CD8-positive, alpha-beta memory T cell (primary cell): ENCODE results near the gene VPS39. TPM values are rescaled to one million over a fixed set of nuclear protein-coding genes. Genes with fewer than 3 reads are reported as not detected.

Source experiments
- CTCF ChIA-PET: fragments of 350-600 bp; sonication (Branson Sonifier 250); formaldehyde crosslinking; loops from one replicate; lab custom pipeline; 2021; ENCODE audit warnings: antibody characterized with exemption; lab: Charles Lee
- POLR2A ChIA-PET: fragments of 350-600 bp; sonication (Branson Sonifier 250); formaldehyde crosslinking; loops from one replicate; lab custom pipeline; 2021; ENCODE audit warnings: antibody characterized with exemption; lab: Charles Lee
- DNase-seq, 5 donors: peaks; one replicate each; pipeline versions ENCODE4 v3.0.0 to v3.0.0-alpha.2; 2020 to 2022; ENCODE audit warnings: mixed read lengths in 1 of 5
- H3K27ac ChIP-seq: one replicate; pipeline ENCODE4 v1.7.0; 2013; ENCODE audit warnings: low read depth, mild to moderate bottlenecking, low read length, moderate library complexity
- H3K27me3 ChIP-seq: 2 replicates; pipeline ENCODE4 v1.7.0; 2013; ENCODE audit warnings: low read length, mild to moderate bottlenecking; ENCODE audit not compliant: insufficient read depth, poor library complexity, severe bottlenecking
- H3K36me3 ChIP-seq: 2 replicates; pipeline ENCODE4 v1.7.0; 2013; ENCODE audit warnings: mild to moderate bottlenecking, low read length, moderate library complexity; ENCODE audit not compliant: insufficient read depth
- H3K4me1 ChIP-seq: 2 replicates; pipeline ENCODE4 v1.7.0; 2013; ENCODE audit warnings: mild to moderate bottlenecking, low read length, moderate library complexity; ENCODE audit not compliant: insufficient read depth
- H3K4me3 ChIP-seq: 2 replicates; pipeline ENCODE4 v1.7.0; 2013; ENCODE audit warnings: mild to moderate bottlenecking, low read length
- H3K9me3 ChIP-seq: 2 replicates; pipeline ENCODE4 v1.7.0; 2013; ENCODE audit warnings: mild to moderate bottlenecking, low read length
- H3K27ac Mint-ChIP-seq, 8 donors: one replicate each; pipeline ENCODE4 v1.8.0; 2020 to 2021; ENCODE audit warnings: mixed read lengths in 8 of 8, mild to moderate bottlenecking in 6 of 8, inconsistent platforms in 3 of 8, moderate library complexity in 3 of 8
- H3K27me3 Mint-ChIP-seq, 2 donors: one replicate each; pipeline ENCODE4 v1.8.0; 2020 to 2021; ENCODE audit warnings: mixed read lengths in 2 of 2, mild to moderate bottlenecking in 1 of 2, moderate library complexity in 1 of 2
- H3K36me3 Mint-ChIP-seq, 3 donors: one replicate each; pipeline ENCODE4 v1.8.0; 2020 to 2021; ENCODE audit warnings: mixed read lengths in 3 of 3, inconsistent platforms in 1 of 3, mild to moderate bottlenecking in 1 of 3
- H3K4me1 Mint-ChIP-seq, 3 donors: one replicate each; pipeline ENCODE4 v1.8.0; 2020 to 2021; ENCODE audit warnings: mixed read lengths in 3 of 3, inconsistent platforms in 1 of 3, mild to moderate bottlenecking in 1 of 3
- H3K4me3 Mint-ChIP-seq, 7 donors: one replicate each; pipeline ENCODE4 v1.8.0; 2020 to 2021; ENCODE audit warnings: mixed read lengths in 7 of 7, mild to moderate bottlenecking in 6 of 7, moderate library complexity in 4 of 7, inconsistent platforms in 2 of 7
- H3K9me3 Mint-ChIP-seq, 5 donors: one replicate each; pipeline ENCODE4 v1.8.0; 2020 to 2022; ENCODE audit warnings: mixed read lengths in 5 of 5, mild to moderate bottlenecking in 3 of 5, moderate library complexity in 2 of 5, inconsistent platforms in 1 of 5
- polyA plus RNA-seq: library from polyadenylated mRNA; unstranded; fragments of 300-500 nt; fragmentation: Illumina TruSeq; gene quantifications from one replicate; pipeline ENCODE4 v1.2.3, GENCODE V29; 2021
- total RNA-seq, 2 experiments: library from RNA; stranded (reverse); gene quantifications; one replicate each; pipeline ENCODE4 v1.2.3, GENCODE V29; 2021

Gene VPS39
- total and polyA plus RNA-seq, 3 experiments from 2014 or later: 39.2 to 49.2 (median 45.5) TPM

GRCh38 chr15:42156243-42156922, 51.7 kb downstream of the VPS39 start, which contains the start of gene PLA2G4F:
Gene PLA2G4F (minus strand): TSS chr15:42156636. CDS start chr15:42156549, 87 bp downstream.
- Mint-ChIP-seq H3K36me3 (peaks cover 0 to 29% (median 9%) of the 10 kb centered on the region in 3 donors), H3K27ac (peak within 1 kb of the TSS in 1 of 8 donors; percentile 21), H3K9me3 (no peaks in the 10 kb centered on the region), H3K4me3 (no peak within 1 kb of the TSS), H3K4me1 (no peaks in the 10 kb centered on the region), H3K27me3 (peaks cover 0 to 3% of the 10 kb centered on the region in 2 donors)
- CTCF ChIA-PET: interaction anchor here (1.1 kb wide), 1 partner anchor 19 kb away, joined by 3 read pairs; no protein-coding TSS in a partner anchor
- H3K27me3 ChIP-seq: no peaks in the 10 kb centered on the region
- POLR2A ChIA-PET: no interaction called here
- no peak for DNase-seq
- no peak within 1 kb of the TSS for H3K4me3 ChIP-seq
- H3K27ac ChIP-seq: no peak within 1 kb of the TSS
- H3K9me3 ChIP-seq: no peaks in the 10 kb centered on the region
- H3K36me3 ChIP-seq: peaks cover 14% of the 10 kb centered on the region
- H3K4me1 ChIP-seq: no peaks in the 10 kb centered on the region

DNA sequence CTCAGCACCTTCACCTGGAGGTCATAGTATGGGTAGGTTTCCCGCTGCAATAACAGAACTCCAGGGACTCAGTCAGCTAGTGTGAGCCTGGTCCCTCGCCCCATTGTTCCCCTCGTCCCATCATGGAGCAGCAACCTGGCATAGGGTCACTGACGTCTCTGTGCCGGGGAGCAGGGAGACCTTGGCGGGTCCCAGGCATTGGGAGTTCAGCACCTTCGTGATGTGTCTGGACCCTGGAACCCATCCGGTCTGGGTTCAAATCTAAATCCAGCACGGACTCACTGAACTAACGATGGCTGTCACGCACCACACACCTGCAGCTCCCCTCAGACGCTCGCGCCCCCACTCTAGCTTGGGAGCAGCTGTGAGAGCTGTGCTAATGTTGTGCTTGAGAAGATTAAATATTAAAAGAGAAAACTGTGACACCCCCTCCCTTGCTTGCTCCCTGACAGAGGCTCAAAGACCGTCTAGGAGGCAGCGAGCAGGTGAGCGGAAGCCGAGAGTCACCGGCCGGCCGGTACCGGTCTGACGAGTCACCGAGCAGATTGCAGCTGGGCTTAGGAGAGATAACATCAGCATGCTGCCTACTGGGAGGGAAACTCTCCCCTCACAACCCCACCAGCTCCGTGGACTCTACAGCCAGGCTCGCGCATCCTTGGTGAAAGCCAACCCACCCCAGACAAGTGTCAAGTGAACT, 52.4 kb downstream of the VPS39 start:
- CTCF ChIA-PET: interaction anchor here (1.1 kb wide), 1 partner anchor 18 kb away, joined by 3 read pairs; no protein-coding TSS in a partner anchor
- POLR2A ChIA-PET: no interaction called here

DNA sequence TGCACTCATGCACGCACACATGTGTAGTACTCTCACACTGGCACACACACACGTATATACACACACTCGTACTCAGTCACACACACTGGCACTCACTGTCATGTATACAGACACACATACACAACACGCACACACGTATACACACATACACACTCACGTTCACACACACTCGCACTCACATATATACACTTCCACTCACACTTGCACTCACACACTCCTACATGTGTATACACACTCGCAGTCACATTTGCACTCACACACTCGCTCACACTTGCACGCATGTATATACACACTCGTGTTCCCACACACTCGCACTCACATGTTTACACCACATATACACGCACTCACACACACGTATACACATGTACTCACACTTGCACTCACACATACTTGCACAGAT, 53.1 kb downstream of the VPS39 start:
- H3K4me3 Mint-ChIP-seq: no peak overlapping the region
- Histone ChIP-seq H3K36me3 (peaks cover 2% of the 10 kb centered on the region), H3K27me3 (no peaks in the 10 kb centered on the region), H3K27ac (no peak overlapping the region), H3K9me3 (no peaks in the 10 kb centered on the region), H3K4me1 (no peaks in the 10 kb centered on the region), H3K4me3 (no peak overlapping the region)
- H3K36me3 Mint-ChIP-seq: peaks cover 0 to 15% (median 5%) of the 10 kb centered on the region in 3 donors
- peak overlapping the region in 1 of 8 donors; percentile 15 for H3K27ac Mint-ChIP-seq
- no peaks in the 10 kb centered on the region for H3K9me3 Mint-ChIP-seq
- CTCF ChIA-PET: no interaction called here
- peaks cover 0 to 4% of the 10 kb centered on the region in 2 donors for H3K27me3 Mint-ChIP-seq
- H3K4me1 Mint-ChIP-seq: no peaks in the 10 kb centered on the region
- POLR2A ChIA-PET: no interaction called here
- DNase-seq: no peak

More for the DNA sequence above, 52.4 kb downstream of the VPS39 start:
- H3K4me1 ChIP-seq: no peaks in the 10 kb centered on the region
- Mint-ChIP-seq H3K4me3 (no peak overlapping the region), H3K27me3 (peaks cover 0 to 4% of the 10 kb centered on the region in 2 donors), H3K4me1 (no peaks in the 10 kb centered on the region), H3K27ac (no peak overlapping the region), H3K9me3 (no peaks in the 10 kb centered on the region), H3K36me3 (peaks cover 0 to 22% (median 6%) of the 10 kb centered on the region in 3 donors)
- H3K36me3 ChIP-seq: peaks cover 8% of the 10 kb centered on the region
- H3K27me3 ChIP-seq: no peaks in the 10 kb centered on the region
- no peak overlapping the region for H3K27ac ChIP-seq
- H3K4me3 ChIP-seq: no peak overlapping the region
- H3K9me3 ChIP-seq: no peaks in the 10 kb centered on the region
- no peak for DNase-seq

DNA sequence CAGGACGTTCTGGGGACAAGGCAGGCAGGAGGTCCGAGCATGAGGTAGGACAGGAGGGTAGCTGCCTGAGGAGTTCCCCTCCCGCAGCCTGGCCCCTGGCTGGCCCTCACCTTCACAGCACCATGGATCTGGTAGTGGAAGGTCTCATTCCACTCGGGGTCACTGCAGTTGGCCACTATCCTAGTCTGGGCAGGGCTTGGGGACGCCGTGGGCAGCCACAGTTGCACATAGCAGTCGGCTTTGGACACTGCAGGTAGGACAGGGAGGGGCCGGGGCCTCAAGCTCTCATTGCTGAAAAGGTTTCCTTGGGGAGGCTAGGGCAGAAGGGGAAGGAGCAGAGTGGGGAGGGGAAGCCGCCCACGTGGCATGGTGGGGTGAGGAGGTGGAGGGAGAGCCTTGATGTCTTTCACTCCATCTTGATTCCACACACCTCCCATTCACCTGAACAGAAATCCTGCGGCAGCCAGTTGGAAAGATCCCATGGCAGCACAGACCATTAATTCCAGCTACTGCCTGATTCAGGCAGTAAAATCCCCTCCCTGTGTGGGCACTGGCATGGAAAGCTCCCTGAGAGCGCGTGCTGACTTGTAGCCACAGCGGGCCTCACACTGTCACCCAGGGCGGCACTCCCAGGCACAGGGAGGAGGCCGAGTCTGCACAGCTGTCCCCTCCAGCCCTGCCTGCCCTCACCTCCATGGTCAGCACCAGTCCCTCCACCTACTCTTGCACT, 53.7 kb downstream of the VPS39 start:
- no peak overlapping the region for H3K27ac ChIP-seq
- no peaks in the 10 kb centered on the region for H3K27me3 ChIP-seq
- peaks cover 0 to 4% of the 10 kb centered on the region in 2 donors for H3K27me3 Mint-ChIP-seq
- H3K4me1 Mint-ChIP-seq: no peaks in the 10 kb centered on the region
- no peaks in the 10 kb centered on the region for H3K9me3 ChIP-seq
- H3K9me3 Mint-ChIP-seq: no peaks in the 10 kb centered on the region
- H3K4me3 Mint-ChIP-seq: no peak overlapping the region
- CTCF ChIA-PET: interaction anchor here (0.6 to 1.2 kb wide), 2 partner anchors 16 to 561 kb away, joined by 4 to 5 read pairs; no protein-coding TSS in a partner anchor
- H3K36me3 Mint-ChIP-seq: peaks cover 0 to 9% (median 4%) of the 10 kb centered on the region in 3 donors
- no peak overlapping the region for H3K4me3 ChIP-seq
- H3K27ac Mint-ChIP-seq: no peak overlapping the region
- H3K36me3 ChIP-seq: no peaks in the 10 kb centered on the region
- no peaks in the 10 kb centered on the region for H3K4me1 ChIP-seq
- DNase-seq: no peak
- POLR2A ChIA-PET: no interaction called here

- Mint-ChIP-seq H3K27me3 (peaks cover 0 to 4% of the 10 kb centered on the region in 2 donors), H3K9me3 (no peaks in the 10 kb centered on the region), H3K4me1 (no peaks in the 10 kb centered on the region), H3K4me3 (no peak overlapping the region), H3K36me3 (peaks cover 0 to 5% (median 4%) of the 10 kb centered on the region in 3 donors), H3K27ac (no peak overlapping the region)
- Histone ChIP-seq H3K4me3 (no peak overlapping the region), H3K36me3 (no peaks in the 10 kb centered on the region), H3K4me1 (no peaks in the 10 kb centered on the region), H3K9me3 (no peaks in the 10 kb centered on the region), H3K27ac (no peak overlapping the region), H3K27me3 (no peaks in the 10 kb centered on the region)
- no peak for DNase-seq
- ChIA-PET POLR2A (no interaction called here), CTCF (interaction anchor here (0.6 to 1.2 kb wide), 2 partner anchors 15 to 561 kb away, joined by 4 to 5 read pairs; no protein-coding TSS in a partner anchor)
Measured at GRCh38 chr15:42153874-42154211, 54.3 kb downstream of the VPS39 start.

- H3K4me1 ChIP-seq: no peaks in the 10 kb centered on the region
- ChIA-PET CTCF (interaction anchor here (1.2 kb wide), 1 partner anchor 15 kb away, joined by 5 read pairs; no protein-coding TSS in a partner anchor), POLR2A (no interaction called here)
- H3K27ac ChIP-seq: no peak overlapping the region
- no peaks in the 10 kb centered on the region for H3K27me3 ChIP-seq
- no peak overlapping the region for H3K4me3 ChIP-seq
- H3K9me3 ChIP-seq: no peaks in the 10 kb centered on the region
- no peaks in the 10 kb centered on the region for H3K36me3 ChIP-seq
- no peak overlapping the region for H3K4me3 Mint-ChIP-seq
- no peaks in the 10 kb centered on the region for H3K4me1 Mint-ChIP-seq
- H3K9me3 Mint-ChIP-seq: no peaks in the 10 kb centered on the region
- DNase-seq: no peak
- H3K27ac Mint-ChIP-seq: no peak overlapping the region
- peaks cover 0 to 4% of the 10 kb centered on the region in 2 donors for H3K27me3 Mint-ChIP-seq
- no peaks in the 10 kb centered on the region for H3K36me3 Mint-ChIP-seq
Measured at GRCh38 chr15:42152921-42153698, 55.0 kb downstream of the VPS39 start.

- H3K27me3 Mint-ChIP-seq: peaks cover 1 to 4% of the 10 kb centered on the region in 2 donors
Measured at GRCh38 chr15:42152196-42152920, 55.7 kb downstream of the VPS39 start.

More at GRCh38 chr15:42152196-42152920, 55.7 kb downstream of the VPS39 start:
- H3K4me1 Mint-ChIP-seq: no peaks in the 10 kb centered on the region
- POLR2A ChIA-PET: no interaction called here
- Histone ChIP-seq H3K4me3 (no peak overlapping the region), H3K9me3 (no peaks in the 10 kb centered on the region), H3K27me3 (no peaks in the 10 kb centered on the region), H3K4me1 (no peaks in the 10 kb centered on the region), H3K36me3 (no peaks in the 10 kb centered on the region), H3K27ac (no peak overlapping the region)
- no peak overlapping the region for H3K27ac Mint-ChIP-seq
- no peak for DNase-seq
- CTCF ChIA-PET: no interaction called here
- H3K4me3 Mint-ChIP-seq: no peak overlapping the region
- H3K36me3 Mint-ChIP-seq: no peaks in the 10 kb centered on the region
- H3K9me3 Mint-ChIP-seq: no peaks in the 10 kb centered on the region
